ENCODE data around the gene CDH4. TPM values are rescaled to one million over a fixed set of nuclear protein-coding genes. Genes with fewer than 3 reads are reported as not detected.

The CDH4 gene
- total and polyA plus RNA-seq, 2 donors (not counting 1 experiment from before 2014, with no cell fraction given), result not detected

DNA sequence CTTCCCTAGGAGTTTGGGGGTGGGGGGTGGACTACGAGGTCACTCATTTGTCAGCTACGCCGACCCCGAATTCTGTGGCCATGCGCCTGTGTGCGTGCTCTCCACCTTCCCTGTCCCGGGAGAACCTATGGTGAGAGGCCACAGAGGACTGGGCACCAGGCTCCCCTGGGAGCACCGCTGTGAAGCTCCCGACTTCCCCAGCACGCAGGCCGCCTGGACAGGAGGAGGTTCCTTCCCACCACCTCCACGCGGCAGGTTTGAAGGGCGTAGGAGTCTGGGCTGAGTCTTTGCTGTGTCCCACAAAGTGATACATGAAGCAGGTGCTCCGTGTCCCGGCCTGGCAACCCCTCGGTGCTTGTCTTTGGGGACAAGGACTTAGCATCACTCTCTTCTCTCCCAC, 107.2 kb downstream of the CDH4 start:
- no peak for TF ChIP-seq EZH2 (IDR thresholded peaks at IDR 0.05; ENCODE audit: borderline replicate concordance, insufficient read depth, low read depth, low read length, poor library complexity, severe bottlenecking)
- TF ChIP-seq, protein P1, sequence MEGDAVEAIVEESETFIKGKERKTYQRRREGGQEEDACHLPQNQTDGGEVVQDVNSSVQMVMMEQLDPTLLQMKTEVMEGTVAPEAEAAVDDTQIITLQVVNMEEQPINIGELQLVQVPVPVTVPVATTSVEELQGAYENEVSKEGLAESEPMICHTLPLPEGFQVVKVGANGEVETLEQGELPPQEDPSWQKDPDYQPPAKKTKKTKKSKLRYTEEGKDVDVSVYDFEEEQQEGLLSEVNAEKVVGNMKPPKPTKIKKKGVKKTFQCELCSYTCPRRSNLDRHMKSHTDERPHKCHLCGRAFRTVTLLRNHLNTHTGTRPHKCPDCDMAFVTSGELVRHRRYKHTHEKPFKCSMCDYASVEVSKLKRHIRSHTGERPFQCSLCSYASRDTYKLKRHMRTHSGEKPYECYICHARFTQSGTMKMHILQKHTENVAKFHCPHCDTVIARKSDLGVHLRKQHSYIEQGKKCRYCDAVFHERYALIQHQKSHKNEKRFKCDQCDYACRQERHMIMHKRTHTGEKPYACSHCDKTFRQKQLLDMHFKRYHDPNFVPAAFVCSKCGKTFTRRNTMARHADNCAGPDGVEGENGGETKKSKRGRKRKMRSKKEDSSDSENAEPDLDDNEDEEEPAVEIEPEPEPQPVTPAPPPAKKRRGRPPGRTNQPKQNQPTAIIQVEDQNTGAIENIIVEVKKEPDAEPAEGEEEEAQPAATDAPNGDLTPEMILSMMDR (IDR thresholded peaks at IDR 0.05), result no peak
- Mint-ChIP-seq H3K27me3 (no peaks in the 10 kb centered on the region), H3K4me1 (no peaks in the 10 kb centered on the region), H3K27ac (no peak overlapping the region), H3K4me3 (no peak overlapping the region), H3K9me3 (ENCODE audit: insufficient read depth) (peaks cover 7% of the 10 kb centered on the region)
- H3K36me3 ChIP-seq (replicated peaks in 1 of 2; ENCODE audit: control extremely low read depth in 1 of 2, control insufficient read depth in 1 of 2, extremely low read depth in 1 of 2, insufficient read depth in 2 of 2, low read length in 1 of 2), result no peaks in the 10 kb centered on the region
- H3K27ac ChIP-seq (ENCODE audit: low read length in 2 of 2), result no peak overlapping the region
- DNase-seq (no peak), ATAC-seq (ENCODE audit: low read depth) (no peak)
- peaks cover 0 to 33% (median 0%) of the 10 kb centered on the region in 3 donors for H3K9me3 ChIP-seq (ENCODE audit: control extremely low read depth in 1 of 3, control insufficient read depth in 2 of 3, insufficient read depth in 1 of 3, low read length in 2 of 3)
- H3K4me3 ChIP-seq (ENCODE audit: control extremely low read depth in 1 of 5, extremely low read depth in 1 of 5, insufficient read depth in 1 of 5, low read depth in 2 of 5, low read length in 4 of 5), result no peak overlapping the region
- no peak overlapping the region for H2AFZ ChIP-seq (ENCODE audit: insufficient read depth, low read depth, low read length, poor library complexity, severe bottlenecking)
- H4K20me1 ChIP-seq (ENCODE audit: control insufficient read depth, insufficient read depth, low read length, poor library complexity, severe bottlenecking), result no peaks in the 10 kb centered on the region
- ChIA-PET POLR2A (no interaction called here), CTCF (no interaction called here)
- no peaks in the 10 kb centered on the region for H3K27me3 ChIP-seq (replicated peaks in 1 of 4; ENCODE audit: control extremely low read depth in 1 of 4, control insufficient read depth in 3 of 4, insufficient read depth in 4 of 4, low read length in 3 of 4)
- intact Hi-C loops (cut with micrococcal nuclease), result no loop called here
- H3K4me2 ChIP-seq (replicated peaks; ENCODE audit: low read depth, low read length, poor library complexity, severe bottlenecking), result no peak overlapping the region
- WGBS (ENCODE audit: insufficient coverage), result 85% methylated on average over 15 of the region's 17 CpGs
- H3K4me1 ChIP-seq (ENCODE audit: control insufficient read depth in 2 of 2, insufficient read depth in 2 of 2, low read length in 2 of 2), result no peaks in the 10 kb centered on the region
- no peaks in the 10 kb centered on the region for H3K79me2 ChIP-seq (ENCODE audit: control insufficient read depth, insufficient read depth, low read length)
- no peak overlapping the region for H3K9ac ChIP-seq (ENCODE audit: low read length)

DNA sequence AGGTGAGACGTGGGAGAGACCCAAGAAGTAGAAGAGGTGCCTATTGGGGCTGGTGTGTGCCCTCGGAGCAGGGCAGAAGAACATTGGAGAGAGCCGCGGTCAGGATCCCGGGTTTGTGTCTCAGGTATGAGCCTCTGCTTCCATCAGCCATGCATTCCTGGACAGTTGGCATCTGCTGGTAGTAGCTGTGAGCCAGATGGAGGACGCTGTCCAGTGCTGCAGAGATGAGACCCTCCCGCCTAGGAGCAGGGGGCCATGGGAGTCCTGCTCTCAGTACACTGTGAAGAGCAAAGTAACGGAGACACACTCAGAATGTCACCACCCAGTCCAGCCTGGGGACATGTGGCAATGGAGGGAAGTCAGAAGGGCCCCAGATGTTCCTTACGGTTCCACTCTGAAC, 108.2 kb downstream of the CDH4 start:
- Histone ChIP-seq H2AFZ (ENCODE audit: insufficient read depth, low read depth, low read length, poor library complexity, severe bottlenecking) (no peak overlapping the region), H3K4me1 (ENCODE audit: control insufficient read depth in 2 of 2, insufficient read depth in 2 of 2, low read length in 2 of 2) (no peaks in the 10 kb centered on the region), H3K9ac (ENCODE audit: low read length) (no peak overlapping the region), H4K20me1 (ENCODE audit: control insufficient read depth, insufficient read depth, low read length, poor library complexity, severe bottlenecking) (no peaks in the 10 kb centered on the region), H3K9me3 (ENCODE audit: control extremely low read depth in 1 of 3, control insufficient read depth in 2 of 3, insufficient read depth in 1 of 3, low read length in 2 of 3) (peaks cover 0 to 35% (median 0%) of the 10 kb centered on the region in 3 donors), H3K4me3 (ENCODE audit: control extremely low read depth in 1 of 5, extremely low read depth in 1 of 5, insufficient read depth in 1 of 5, low read depth in 2 of 5, low read length in 4 of 5) (no peak overlapping the region), H3K4me2 (replicated peaks; ENCODE audit: low read depth, low read length, poor library complexity, severe bottlenecking) (no peak overlapping the region), H3K27ac (ENCODE audit: low read length in 2 of 2) (no peak overlapping the region), H3K27me3 (replicated peaks in 1 of 4; ENCODE audit: control extremely low read depth in 1 of 4, control insufficient read depth in 3 of 4, insufficient read depth in 4 of 4, low read length in 3 of 4) (no peaks in the 10 kb centered on the region), H3K36me3 (replicated peaks in 1 of 2; ENCODE audit: control extremely low read depth in 1 of 2, control insufficient read depth in 1 of 2, extremely low read depth in 1 of 2, insufficient read depth in 2 of 2, low read length in 1 of 2) (no peaks in the 10 kb centered on the region), H3K79me2 (ENCODE audit: control insufficient read depth, insufficient read depth, low read length) (no peaks in the 10 kb centered on the region)
- CTCF ChIA-PET, result no interaction called here
- intact Hi-C loops (cut with micrococcal nuclease), result no loop called here
- no peak for ATAC-seq (ENCODE audit: low read depth)
- Mint-ChIP-seq H3K4me3 (no peak overlapping the region), H3K4me1 (no peaks in the 10 kb centered on the region), H3K27ac (no peak overlapping the region), H3K27me3 (no peaks in the 10 kb centered on the region), H3K9me3 (ENCODE audit: insufficient read depth) (peaks cover 7% of the 10 kb centered on the region)
- TF ChIP-seq, protein P1 (IDR thresholded peaks at IDR 0.05), result no peak
- no peak for TF ChIP-seq EZH2 (IDR thresholded peaks at IDR 0.05; ENCODE audit: borderline replicate concordance, insufficient read depth, low read depth, low read length, poor library complexity, severe bottlenecking)
- WGBS (ENCODE audit: insufficient coverage), result 80% methylated on average over 7 of the region's 9 CpGs
- POLR2A ChIA-PET, result no interaction called here
- DNase-seq, result no peak

All from B cell (primary cell).